CD1c-positive myeloid dendritic cell (primary cell): Measurements from ENCODE around the gene RAD54L.
A peak's percentile ranks its signal among the peaks of the same experiment; 100 is the strongest.
"Not testable (repeated sequence)": the region's sequence is repeated elsewhere in the genome, so short reads cannot be mapped to it uniquely, and the experiment has no call there.

Source experiments
- DNase-seq: peaks from one replicate; pipeline ENCODE4 v3.0.0-alpha.2; 2016; ENCODE audit errors: extremely low spot score

RAD54L gene

GRCh38 chr1:46241733-46242132 is 5.8 kb upstream of the RAD54L start:
- DNase-seq, result not testable (repeated sequence)

GRCh38 chr1:46242918-46243317 is 4.6 kb upstream of the RAD54L start:
- no peak for DNase-seq

- DNase-seq, result not testable (repeated sequence)
These were observed 3.7 kb upstream of the RAD54L start for GRCh38 chr1:46243831-46244230.

GRCh38 chr1:46244656-46245371 is 2.7 kb upstream of the RAD54L start:
- DNase-seq, result peak; percentile 45

GRCh38 chr1:46246136-46246535 is 1.4 kb upstream of the RAD54L start:
- not testable (repeated sequence) for DNase-seq

GRCh38 chr1:46246548-46247435 is 771 bp upstream of the RAD54L start:
- DNase-seq, result peak; percentile 63

GRCh38 chr1:46248122-46248920 is 758 bp downstream of the RAD54L start:
- peak; percentile 9 for DNase-seq

GRCh38 chr1:46254668-46255067 is 7.1 kb downstream of the RAD54L start:
- DNase-seq, result no peak

- no peak for DNase-seq
These were observed 9.0 kb downstream of the RAD54L start for GRCh38 chr1:46256523-46256922.

- DNase-seq, result no peak
These were observed 14.9 kb downstream of the RAD54L start for GRCh38 chr1:46262508-46262907.

- no peak for DNase-seq
These were observed 15.6 kb downstream of the RAD54L start for GRCh38 chr1:46263146-46263545.

- DNase-seq, result no peak
These were observed 21.0 kb downstream of the RAD54L start for GRCh38 chr1:46268578-46268977.

- no peak for DNase-seq
These were observed 26.9 kb downstream of the RAD54L start for GRCh38 chr1:46274225-46275029.

- no peak for DNase-seq
These were observed 27.4 kb downstream of the RAD54L start for GRCh38 chr1:46275030-46275337.

GRCh38 chr1:46277658-46278373 is 30.3 kb downstream of the RAD54L start:
- DNase-seq, result no peak

GRCh38 chr1:46278807-46279206 is 31.2 kb downstream of the RAD54L start:
- DNase-seq, result no peak

GRCh38 chr1:46280092-46280491 is 32.5 kb downstream of the RAD54L start:
- no peak for DNase-seq

- no peak for DNase-seq
These were observed 33.5 kb downstream of the RAD54L start for GRCh38 chr1:46281021-46281420.

GRCh38 chr1:46284058-46284457 is 36.5 kb downstream of the RAD54L start:
- DNase-seq, result no peak

GRCh38 chr1:46284597-46285564 is 37.3 kb downstream of the RAD54L start:
- DNase-seq, result no peak
